ENCODE measurements around the gene AMIGO1.

Gene AMIGO1

GRCh38 chr1:109548321-109549267 lies 39.1 kb upstream of the AMIGO1 start, which contains the start of gene GNAI3:
Gene GNAI3 (plus strand): TSS chr1:109548615. CDS start chr1:109548721, 106 bp downstream.
- H3K9me2 ChIP-seq (replicated peaks; ENCODE audit: insufficient read depth, low read length): no peaks in the 10 kb centered on the region
- peak within 1 kb of the TSS; percentile 94 for H3K4me3 ChIP-seq (ENCODE audit: insufficient read depth, low read length, poor library complexity, severe bottlenecking)
- H3K27ac ChIP-seq (ENCODE audit: low read depth, low read length): peak within 1 kb of the TSS; percentile 81
- H3K27me3 ChIP-seq (ENCODE audit: low read length): no peaks in the 10 kb centered on the region
- H3F3A ChIP-seq (ENCODE audit: insufficient read depth): peaks cover 7% of the 10 kb centered on the region; the same call in 1 of the 2 replicates
- no peaks in the 10 kb centered on the region; the same call in 1 of the 2 replicates for H3K36me3 ChIP-seq (ENCODE audit: low read length)
- H3K9ac ChIP-seq (ENCODE audit: low read length): peak within 1 kb of the TSS; percentile 94
- H3K79me2 ChIP-seq (ENCODE audit: insufficient read depth, low read length): peaks cover 55% of the 10 kb centered on the region
- H4K20me1 ChIP-seq (ENCODE audit: low read depth, low read length): peaks cover 20% of the 10 kb centered on the region
- peak within 1 kb of the TSS; percentile 88 for H3K4me2 ChIP-seq (ENCODE audit: low read depth, low read length, poor library complexity, severe bottlenecking)
- H2AFZ ChIP-seq (ENCODE audit: low read depth, low read length, severe bottlenecking): peak within 1 kb of the TSS; percentile 81
- TF ChIP-seq EZH2phosphoT487 (conservative IDR thresholded peaks at IDR 0.05; ENCODE audit: low read length): no peak
- no peak for TF ChIP-seq CTCF (IDR thresholded peaks at IDR 0.05; ENCODE audit: insufficient read depth, low read length, poor library complexity, severe bottlenecking)
- H3K9me3 ChIP-seq (ENCODE audit: insufficient read depth, low read length): no peaks in the 10 kb centered on the region

- H3K9me3 ChIP-seq (ENCODE audit: insufficient read depth, low read length): no peaks in the 10 kb centered on the region
- H3K36me3 ChIP-seq (ENCODE audit: low read length): no peaks in the 10 kb centered on the region; the same call in 1 of the 2 replicates
- H3K79me2 ChIP-seq (ENCODE audit: insufficient read depth, low read length): peaks cover 46% of the 10 kb centered on the region
- peak overlapping the region; percentile 81 for H2AFZ ChIP-seq (ENCODE audit: low read depth, low read length, severe bottlenecking)
- no peaks in the 10 kb centered on the region for H3K27me3 ChIP-seq (ENCODE audit: low read length)
- peak overlapping the region; percentile 94 for H3K9ac ChIP-seq (ENCODE audit: low read length)
- peak overlapping the region; percentile 88 for H3K4me2 ChIP-seq (ENCODE audit: low read depth, low read length, poor library complexity, severe bottlenecking)
- peaks cover 14% of the 10 kb centered on the region for H4K20me1 ChIP-seq (ENCODE audit: low read depth, low read length)
- H3F3A ChIP-seq (ENCODE audit: insufficient read depth): peaks cover 7% of the 10 kb centered on the region; the same call in 1 of the 2 replicates
- H3K9me2 ChIP-seq (replicated peaks; ENCODE audit: insufficient read depth, low read length): no peaks in the 10 kb centered on the region
- H3K27ac ChIP-seq (ENCODE audit: low read depth, low read length): peak overlapping the region; percentile 81
- H3K4me3 ChIP-seq (ENCODE audit: insufficient read depth, low read length, poor library complexity, severe bottlenecking): peak overlapping the region; percentile 94
- TF ChIP-seq CTCF (IDR thresholded peaks at IDR 0.05; ENCODE audit: insufficient read depth, low read length, poor library complexity, severe bottlenecking): no peak
- TF ChIP-seq EZH2phosphoT487 (conservative IDR thresholded peaks at IDR 0.05; ENCODE audit: low read length): no peak
Measured at GRCh38 chr1:109547463-109548320, 38.2 kb upstream of the AMIGO1 start.

- H4K20me1 ChIP-seq (ENCODE audit: low read depth, low read length): peaks cover 13% of the 10 kb centered on the region; the same call in 1 of the 2 replicates
- peak overlapping the region; percentile 94 for H3K9ac ChIP-seq (ENCODE audit: low read length)
- peak overlapping the region; percentile 81 for H2AFZ ChIP-seq (ENCODE audit: low read depth, low read length, severe bottlenecking)
- peak overlapping the region; percentile 88 for H3K4me2 ChIP-seq (ENCODE audit: low read depth, low read length, poor library complexity, severe bottlenecking)
- no peaks in the 10 kb centered on the region for H3K27me3 ChIP-seq (ENCODE audit: low read length)
- H3K79me2 ChIP-seq (ENCODE audit: insufficient read depth, low read length): peaks cover 34% of the 10 kb centered on the region
- H3F3A ChIP-seq (ENCODE audit: insufficient read depth): peaks cover 7% of the 10 kb centered on the region; the same call in 1 of the 2 replicates
- H3K27ac ChIP-seq (ENCODE audit: low read depth, low read length): peak overlapping the region; percentile 81
- TF ChIP-seq CTCF (IDR thresholded peaks at IDR 0.05; ENCODE audit: insufficient read depth, low read length, poor library complexity, severe bottlenecking) (peak; percentile 88), EZH2phosphoT487 (conservative IDR thresholded peaks at IDR 0.05; ENCODE audit: low read length) (no peak)
- no peaks in the 10 kb centered on the region for H3K9me3 ChIP-seq (ENCODE audit: insufficient read depth, low read length)
- peak overlapping the region; percentile 94 for H3K4me3 ChIP-seq (ENCODE audit: insufficient read depth, low read length, poor library complexity, severe bottlenecking)
- no peaks in the 10 kb centered on the region for H3K9me2 ChIP-seq (replicated peaks; ENCODE audit: insufficient read depth, low read length)
- no peaks in the 10 kb centered on the region for H3K36me3 ChIP-seq (ENCODE audit: low read length)
Measured at GRCh38 chr1:109546311-109547109, 37.0 kb upstream of the AMIGO1 start.
